DND-41 (cell line): ENCODE data around the gene PDC.

Source experiments
- ATAC-seq: fragments of 200-7000 bp; cut with Tn5 transposase; 3 replicates; pipeline ENCODE4 v1.9.1; 2021; ENCODE audit warnings: low read depth; ENCODE audit not compliant: insufficient read depth
- DNase-seq: peaks from one replicate; pipeline ENCODE4 v3.0.0-alpha.2; 2020
- H2AFZ ChIP-seq: 2 replicates; pipeline ENCODE4 v1.6.0; 2012; ENCODE audit warnings: low read depth, low read length
- H3K27ac ChIP-seq: 2 replicates; pipeline ENCODE4 v1.5.1; 2012; ENCODE audit warnings: low read length, inconsistent platforms
- H3K27me3 ChIP-seq: fragments of 200-600 bp; sonication (generic); 2 replicates; pipeline ENCODE4 v1.6.0; 2012; ENCODE audit warnings: low read length, mild to moderate bottlenecking, inconsistent platforms; ENCODE audit not compliant: insufficient read depth, poor library complexity
- H3K36me3 ChIP-seq: 2 replicates; pipeline ENCODE4 v1.5.1; 2012; ENCODE audit warnings: low read length, inconsistent platforms; ENCODE audit not compliant: insufficient read depth
- H3K4me1 ChIP-seq: 2 replicates; pipeline ENCODE4 v1.5.1; 2012; ENCODE audit warnings: mild to moderate bottlenecking, low read length; ENCODE audit not compliant: insufficient read depth
- H3K4me2 ChIP-seq: 2 replicates; pipeline ENCODE4 v1.6.0; 2012; ENCODE audit warnings: mild to moderate bottlenecking, moderate library complexity, low read length, inconsistent platforms; ENCODE audit not compliant: insufficient read depth
- H3K4me3 ChIP-seq, 2 experiments: fragments of 200-600 bp in 1 of 2; shearing (Covaris generic) in 1 of 2; 2 replicates each; pipeline ENCODE4 v1.5.1; 2012 to 2016; ENCODE audit warnings: inconsistent platforms in 2 of 2, low read length in 2 of 2, mild to moderate bottlenecking in 2 of 2, low read depth in 1 of 2, moderate library complexity in 1 of 2
- H3K79me2 ChIP-seq: 2 replicates; pipeline ENCODE4 v1.6.0; 2012; ENCODE audit warnings: low read length, inconsistent platforms; ENCODE audit not compliant: insufficient read depth
- H3K9ac ChIP-seq: 2 replicates; pipeline ENCODE4 v1.6.0; 2012; ENCODE audit warnings: low read depth, mild to moderate bottlenecking, inconsistent platforms, low read length, moderate library complexity
- H3K9me3 ChIP-seq: 2 replicates; pipeline ENCODE4 v1.5.1; 2012; ENCODE audit warnings: low read length, moderate library complexity, mild to moderate bottlenecking, inconsistent platforms; ENCODE audit not compliant: insufficient read depth, severe bottlenecking
- H4K20me1 ChIP-seq: 2 replicates; pipeline ENCODE4 v1.6.0; 2012; ENCODE audit warnings: low read length; ENCODE audit not compliant: insufficient read depth
- CTCF ChIP-seq: IDR thresholded peaks from 2 replicates; pipeline ENCODE4 v1.5.1; 2012; ENCODE audit warnings: borderline replicate concordance, low read length, moderate library complexity, mild to moderate bottlenecking; ENCODE audit not compliant: poor library complexity, severe bottlenecking; ENCODE audit errors: extremely low read depth
- EZH2 ChIP-seq: IDR thresholded peaks from 3 replicates; pipeline ENCODE4 v1.6.1; 2012; ENCODE audit warnings: borderline replicate concordance, low read depth, mild to moderate bottlenecking, moderate library complexity, low read length, inconsistent platforms; ENCODE audit not compliant: severe bottlenecking

Gene PDC

GRCh38 chr1:186413319-186413718 is 47.6 kb downstream of the PDC start:
- ATAC-seq (no peak), DNase-seq (no peak)
- H3K27me3 ChIP-seq: no peaks in the 10 kb centered on the region
- H4K20me1 ChIP-seq: no peaks in the 10 kb centered on the region
- H3K9ac ChIP-seq: no peak overlapping the region
- TF ChIP-seq CTCF (no peak), EZH2 (no peak)
- no peak overlapping the region for H3K4me3 ChIP-seq
- no peaks in the 10 kb centered on the region for H3K4me1 ChIP-seq
- H3K9me3 ChIP-seq: no peaks in the 10 kb centered on the region
- H3K27ac ChIP-seq: no peak overlapping the region
- H3K36me3 ChIP-seq: peaks cover 21% of the 10 kb centered on the region; the same call in 1 of the 2 replicates
- H2AFZ ChIP-seq: no peak overlapping the region
- no peaks in the 10 kb centered on the region for H3K79me2 ChIP-seq
- no peak overlapping the region for H3K4me2 ChIP-seq

- DNase-seq: no peak
- Histone ChIP-seq H3K9me3 (no peaks in the 10 kb centered on the region), H4K20me1 (no peaks in the 10 kb centered on the region), H2AFZ (no peak overlapping the region), H3K4me2 (no peak overlapping the region), H3K27me3 (no peaks in the 10 kb centered on the region), H3K79me2 (no peaks in the 10 kb centered on the region), H3K4me1 (no peaks in the 10 kb centered on the region), H3K4me3 (no peak overlapping the region), H3K27ac (no peak overlapping the region), H3K36me3 (peaks cover 47% of the 10 kb centered on the region; the same call in 1 of the 2 replicates), H3K9ac (no peak overlapping the region)
- no peak for ATAC-seq
- TF ChIP-seq CTCF: no peak
- no peak for TF ChIP-seq EZH2
These were observed 51.8 kb downstream of the PDC start for GRCh38 chr1:186409091-186409490.

- Histone ChIP-seq H3K4me2 (no peak overlapping the region), H3K79me2 (no peaks in the 10 kb centered on the region), H3K4me3 (no peak overlapping the region), H3K9me3 (no peaks in the 10 kb centered on the region), H3K27me3 (no peaks in the 10 kb centered on the region), H3K4me1 (no peaks in the 10 kb centered on the region), H4K20me1 (no peaks in the 10 kb centered on the region), H3K9ac (no peak overlapping the region), H3K36me3 (peaks cover 51% of the 10 kb centered on the region; the same call in 1 of the 2 replicates), H3K27ac (no peak overlapping the region), H2AFZ (no peak overlapping the region)
- TF ChIP-seq CTCF (peak; percentile 75), EZH2 (no peak)
- DNase-seq (no peak), ATAC-seq (peak; percentile 49; the same call in 1 of the 3 replicates)
These were observed 56.4 kb downstream of the PDC start for GRCh38 chr1:186404454-186405051.
